ENCODE results near the gene C3orf20.

Gene C3orf20

GRCh38 chr3:14674841-14675240 lies at the start of gene C3orf20:
C3orf20 (plus strand) TSS chr3:14675141; CDS start chr3:14682714, 7,573 bp downstream.
- no peak for DNase-seq (ENCODE audit: low spot score)

- DNase-seq (ENCODE audit: low spot score), result no peak
Observed at GRCh38 chr3:14625443-14625842, 49.5 kb upstream of the C3orf20 start.

GRCh38 chr3:14627815-14628214 lies 47.1 kb upstream of the C3orf20 start:
- DNase-seq (ENCODE audit: low spot score), result no peak

GRCh38 chr3:14628406-14628805 lies 46.5 kb upstream of the C3orf20 start:
- no peak for DNase-seq (ENCODE audit: low spot score)

- no peak for DNase-seq (ENCODE audit: low spot score)
Observed at GRCh38 chr3:14630404-14631100, 44.4 kb upstream of the C3orf20 start.

GRCh38 chr3:14631101-14631497 lies 43.8 kb upstream of the C3orf20 start:
- no peak for DNase-seq (ENCODE audit: low spot score)

GRCh38 chr3:14631687-14632441 lies 43.1 kb upstream of the C3orf20 start:
- no peak for DNase-seq (ENCODE audit: low spot score)

- DNase-seq (ENCODE audit: low spot score), result no peak
Observed at GRCh38 chr3:14632442-14632930, 42.5 kb upstream of the C3orf20 start.

GRCh38 chr3:14633417-14633816 lies 41.5 kb upstream of the C3orf20 start:
- no peak for DNase-seq (ENCODE audit: low spot score)

- DNase-seq (ENCODE audit: low spot score), result peak; percentile 59
Observed at GRCh38 chr3:14633819-14634424, 41.0 kb upstream of the C3orf20 start.

GRCh38 chr3:14634763-14635400 lies 40.1 kb upstream of the C3orf20 start:
- DNase-seq (ENCODE audit: low spot score), result no peak

GRCh38 chr3:14636496-14637087 lies 38.3 kb upstream of the C3orf20 start:
- no peak for DNase-seq (ENCODE audit: low spot score)

GRCh38 chr3:14640157-14640562 lies 34.8 kb upstream of the C3orf20 start:
- DNase-seq (ENCODE audit: low spot score), result no peak

- DNase-seq (ENCODE audit: low spot score), result no peak
Observed at GRCh38 chr3:14640734-14641133, 34.2 kb upstream of the C3orf20 start.

GRCh38 chr3:14641346-14641745 lies 33.6 kb upstream of the C3orf20 start:
- DNase-seq (ENCODE audit: low spot score), result no peak

- DNase-seq (ENCODE audit: low spot score), result no peak
Observed at GRCh38 chr3:14645453-14645852, 29.5 kb upstream of the C3orf20 start.

- no peak for DNase-seq (ENCODE audit: low spot score)
Observed at GRCh38 chr3:14646131-14646573, 28.8 kb upstream of the C3orf20 start.

- no peak for DNase-seq (ENCODE audit: low spot score)
Observed at GRCh38 chr3:14646589-14647413, 28.1 kb upstream of the C3orf20 start.

GRCh38 chr3:14647976-14648955 lies 26.7 kb upstream of the C3orf20 start:
- DNase-seq (ENCODE audit: low spot score), result no peak

GRCh38 chr3:14649466-14649865 lies 25.5 kb upstream of the C3orf20 start:
- no peak for DNase-seq (ENCODE audit: low spot score)
